Karpas-422 (cell line): Measurements from ENCODE around the gene RBM22. TPM values are rescaled to one million over a fixed set of nuclear protein-coding genes. Genes with fewer than 3 reads are reported as not detected.

Source experiments
- DNase-seq: peaks from one replicate; pipeline ENCODE4 v3.0.0-alpha.2; 2015
- H2AFZ ChIP-seq: fragments of 200-600 bp; sonication (generic); 2 replicates; pipeline ENCODE4 v1.6.1; 2014; ENCODE audit warnings: antibody characterized with exemption, low read length, mixed read lengths
- H3K27ac ChIP-seq: fragments of 200-600 bp; sonication (generic); 2 replicates; pipeline ENCODE4 v1.5.1; 2014; ENCODE audit warnings: mild to moderate bottlenecking, low read length, moderate library complexity
- H3K27me3 ChIP-seq: fragments of 200-600 bp; sonication (generic); 2 replicates; pipeline ENCODE4 v1.6.1; 2014; ENCODE audit warnings: low read length, mixed read lengths
- H3K36me3 ChIP-seq: fragments of 200-600 bp; sonication (generic); 2 replicates; pipeline ENCODE4 v1.6.1; 2014; ENCODE audit warnings: low read length, mixed read lengths; ENCODE audit not compliant: insufficient read depth
- H3K4me1 ChIP-seq: fragments of 200-600 bp; sonication (generic); 2 replicates; pipeline ENCODE4 v1.6.1; 2014; ENCODE audit warnings: mild to moderate bottlenecking, low read length, mixed read lengths
- H3K4me2 ChIP-seq: fragments of 200-600 bp; sonication (generic); 2 replicates; pipeline ENCODE4 v1.6.1; 2014; ENCODE audit warnings: low read length, low read depth, mild to moderate bottlenecking; ENCODE audit not compliant: poor library complexity, severe bottlenecking
- H3K4me3 ChIP-seq: fragments of 200-600 bp; sonication (generic); 2 replicates; pipeline ENCODE4 v1.5.1; 2014; ENCODE audit warnings: mild to moderate bottlenecking, antibody characterized with exemption, low read length, mixed read lengths
- H3K79me2 ChIP-seq: fragments of 200-600 bp; sonication (generic); 2 replicates; pipeline ENCODE4 v1.6.1; 2014; ENCODE audit warnings: mild to moderate bottlenecking, low read length, mixed read lengths
- H3K9ac ChIP-seq: fragments of 200-600 bp; sonication (generic); 2 replicates; pipeline ENCODE4 v1.6.0; 2014; ENCODE audit warnings: low read length
- H3K9me2 ChIP-seq: fragments of 200-600 bp; sonication (generic), shearing (Covaris generic); replicated peaks from 2 replicates; pipeline ENCODE4 v1.6.0; 2014; ENCODE audit warnings: mild to moderate bottlenecking, low read length, moderate library complexity; ENCODE audit not compliant: insufficient read depth
- H3K9me3 ChIP-seq: fragments of 300-700, 200-600 bp; sonication (generic); 2 replicates; pipeline ENCODE4 v1.6.1; 2014; ENCODE audit warnings: low read length, mixed read lengths
- H4K20me1 ChIP-seq: fragments of 200-600 bp; sonication (generic); 2 replicates; pipeline ENCODE4 v1.6.1; 2014; ENCODE audit warnings: mild to moderate bottlenecking, antibody characterized with exemption, low read length, low read depth; ENCODE audit not compliant: insufficient read depth
- total RNA-seq: library from RNA; depleted of rRNA; stranded (reverse); fragments of >200 nt; shearing (Covaris generic); gene quantifications from 2 replicates; pipeline ENCODE4 v1.2.3, GENCODE V29; 2014; ENCODE audit warnings: low replicate concordance

The RBM22 gene
- total RNA-seq, 1 experiment from 2014 or later, result 53.2 TPM

- no peak overlapping the region for H2AFZ ChIP-seq
- no peaks in the 10 kb centered on the region for H3K9me2 ChIP-seq
- no peaks in the 10 kb centered on the region for H3K79me2 ChIP-seq
- no peaks in the 10 kb centered on the region for H3K9me3 ChIP-seq
- no peaks in the 10 kb centered on the region for H4K20me1 ChIP-seq
- H3K4me1 ChIP-seq, result no peaks in the 10 kb centered on the region
- DNase-seq, result no peak
- H3K36me3 ChIP-seq, result peaks cover 53% of the 10 kb centered on the region; the same call in 1 of the 2 replicates
- no peaks in the 10 kb centered on the region for H3K27me3 ChIP-seq
- no peak overlapping the region for H3K4me3 ChIP-seq
- no peak overlapping the region for H3K9ac ChIP-seq
- H3K27ac ChIP-seq, result no peak overlapping the region
- no peak overlapping the region for H3K4me2 ChIP-seq
Observed at GRCh38 chr5:150692276-150692675, 8.6 kb downstream of the RBM22 start.

DNA sequence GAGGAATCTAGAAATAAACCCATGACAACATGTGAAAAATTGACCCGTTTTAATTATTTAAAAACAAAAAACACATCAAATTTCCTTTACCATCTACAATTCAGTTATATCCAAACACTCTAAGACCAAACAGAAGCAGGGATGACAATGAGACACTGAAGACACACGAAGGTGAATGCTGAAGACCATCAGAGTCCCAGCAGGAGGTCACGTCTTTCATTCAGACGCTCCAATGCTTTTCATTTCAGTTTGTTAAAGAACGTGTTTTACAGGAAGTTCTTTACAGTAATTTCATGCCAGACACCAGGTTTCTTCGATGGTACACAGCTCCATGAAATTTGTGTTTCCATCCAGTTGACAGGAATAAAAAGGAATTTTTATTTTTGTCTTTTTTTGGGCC, 10.1 kb downstream of the RBM22 start:
- no peak overlapping the region for H2AFZ ChIP-seq
- H3K27me3 ChIP-seq, result no peaks in the 10 kb centered on the region
- no peaks in the 10 kb centered on the region for H3K9me3 ChIP-seq
- no peaks in the 10 kb centered on the region for H3K4me1 ChIP-seq
- H3K36me3 ChIP-seq, result peaks cover 43% of the 10 kb centered on the region; the same call in 1 of the 2 replicates
- H3K9me2 ChIP-seq, result no peaks in the 10 kb centered on the region
- H4K20me1 ChIP-seq, result no peaks in the 10 kb centered on the region
- H3K9ac ChIP-seq, result no peak overlapping the region
- H3K4me2 ChIP-seq, result no peak overlapping the region
- no peak for DNase-seq
- H3K27ac ChIP-seq, result no peak overlapping the region
- H3K79me2 ChIP-seq, result no peaks in the 10 kb centered on the region
- H3K4me3 ChIP-seq, result no peak overlapping the region

DNA sequence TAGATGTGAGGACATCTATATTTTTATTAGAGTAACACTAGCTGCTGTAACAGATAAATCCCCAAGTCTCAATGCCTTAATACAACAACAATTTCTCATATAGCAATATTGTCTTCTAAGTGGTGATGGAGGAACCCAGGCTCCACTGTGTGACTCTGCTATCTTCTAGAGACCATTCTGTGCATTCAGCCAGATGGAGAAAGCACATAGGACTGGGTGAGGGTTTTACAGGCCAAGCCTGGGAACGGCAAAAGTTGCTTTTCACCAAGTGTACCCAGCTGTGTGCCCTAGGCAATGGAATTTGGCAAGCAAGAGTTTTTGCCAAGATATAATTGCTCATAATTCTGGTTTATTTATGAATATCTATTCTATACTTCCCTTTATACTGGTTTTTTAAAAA, 11.7 kb downstream of the RBM22 start:
- no peak for DNase-seq
- H3K36me3 ChIP-seq, result peaks cover 29% of the 10 kb centered on the region; the same call in 1 of the 2 replicates

DNA sequence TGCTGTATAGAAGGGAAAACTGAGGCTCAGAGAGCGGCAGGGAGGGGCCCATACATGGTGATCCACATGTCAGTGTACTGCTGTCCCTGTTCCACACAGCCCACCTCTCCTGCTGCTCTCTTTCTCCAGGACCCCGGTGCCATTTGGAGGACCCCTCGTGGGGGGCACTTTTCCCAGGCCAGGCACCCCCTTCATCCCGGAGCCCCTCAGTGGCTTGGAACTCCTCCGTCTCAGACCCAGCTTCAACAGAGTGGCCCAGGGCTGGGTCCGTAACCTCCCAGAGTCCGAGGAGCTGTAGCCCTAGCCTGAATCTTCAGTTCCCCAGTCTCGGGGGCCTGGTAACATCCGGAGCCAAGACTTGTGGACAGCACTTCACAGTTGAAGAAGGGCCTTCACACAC, 24.3 kb downstream of the RBM22 start:
- Histone ChIP-seq H3K9me3 (no peaks in the 10 kb centered on the region), H3K27me3 (no peaks in the 10 kb centered on the region), H2AFZ (no peak overlapping the region), H3K27ac (no peak overlapping the region), H3K4me3 (no peak overlapping the region), H3K9me2 (no peaks in the 10 kb centered on the region), H3K79me2 (no peaks in the 10 kb centered on the region), H4K20me1 (no peaks in the 10 kb centered on the region), H3K36me3 (no peaks in the 10 kb centered on the region), H3K4me2 (no peak overlapping the region), H3K4me1 (no peaks in the 10 kb centered on the region), H3K9ac (no peak overlapping the region)
- DNase-seq, result no peak

More for the DNA sequence above, 11.7 kb downstream of the RBM22 start:
- Histone ChIP-seq H2AFZ (no peak overlapping the region), H4K20me1 (no peaks in the 10 kb centered on the region), H3K4me1 (no peaks in the 10 kb centered on the region), H3K9me2 (no peaks in the 10 kb centered on the region), H3K4me2 (no peak overlapping the region), H3K9ac (no peak overlapping the region), H3K9me3 (no peaks in the 10 kb centered on the region), H3K4me3 (no peak overlapping the region), H3K27me3 (no peaks in the 10 kb centered on the region), H3K79me2 (no peaks in the 10 kb centered on the region), H3K27ac (no peak overlapping the region)

- Histone ChIP-seq H3K4me1 (no peaks in the 10 kb centered on the region), H3K9me3 (no peaks in the 10 kb centered on the region), H4K20me1 (no peaks in the 10 kb centered on the region), H3K79me2 (no peaks in the 10 kb centered on the region), H2AFZ (no peak overlapping the region), H3K4me3 (no peak overlapping the region), H3K4me2 (no peak overlapping the region), H3K27ac (no peak overlapping the region), H3K9ac (no peak overlapping the region), H3K9me2 (no peaks in the 10 kb centered on the region), H3K36me3 (no peaks in the 10 kb centered on the region), H3K27me3 (no peaks in the 10 kb centered on the region)
- no peak for DNase-seq
Observed at GRCh38 chr5:150675069-150675468, 25.8 kb downstream of the RBM22 start.

DNA sequence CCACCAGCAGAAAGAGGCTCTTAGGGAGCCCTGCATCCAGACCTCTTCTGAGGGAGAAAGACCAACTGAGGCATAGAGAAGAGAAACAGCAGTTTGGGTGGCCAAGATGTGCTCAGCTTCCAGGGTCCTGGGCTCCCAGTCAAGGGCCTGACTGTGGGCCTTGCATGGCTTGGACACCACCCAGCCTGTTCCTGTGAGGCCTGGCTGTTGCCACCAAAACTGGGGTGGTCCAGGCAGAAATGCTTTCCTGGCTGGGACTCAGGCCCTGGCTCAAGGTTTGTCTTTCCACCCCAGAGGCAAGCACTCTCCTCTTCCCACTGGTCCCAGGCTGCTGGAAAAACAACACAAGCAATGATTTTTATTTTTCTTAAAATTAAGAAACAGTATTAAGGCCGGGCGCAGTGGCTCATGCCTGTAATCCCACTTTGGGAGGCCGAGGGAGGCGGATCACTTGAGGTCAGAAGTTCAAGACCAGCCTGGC, 26.5 kb downstream of the RBM22 start:
- H3K9me3 ChIP-seq, result no peaks in the 10 kb centered on the region
- no peaks in the 10 kb centered on the region for H3K27me3 ChIP-seq
- H3K4me1 ChIP-seq, result no peaks in the 10 kb centered on the region
- H4K20me1 ChIP-seq, result no peaks in the 10 kb centered on the region
- DNase-seq, result no peak
- H2AFZ ChIP-seq, result no peak overlapping the region
- no peak overlapping the region for H3K4me2 ChIP-seq
- H3K27ac ChIP-seq, result no peak overlapping the region
- no peak overlapping the region for H3K4me3 ChIP-seq
- H3K9me2 ChIP-seq, result no peaks in the 10 kb centered on the region
- no peak overlapping the region for H3K9ac ChIP-seq
- no peaks in the 10 kb centered on the region for H3K36me3 ChIP-seq
- no peaks in the 10 kb centered on the region for H3K79me2 ChIP-seq

GRCh38 chr5:150672884-150673275, 28.0 kb downstream of the RBM22 start:
- H3K4me3 ChIP-seq, result no peak overlapping the region
- no peak for DNase-seq
- no peaks in the 10 kb centered on the region for H3K4me1 ChIP-seq
- H4K20me1 ChIP-seq, result no peaks in the 10 kb centered on the region
- H3K4me2 ChIP-seq, result no peak overlapping the region
- no peaks in the 10 kb centered on the region for H3K79me2 ChIP-seq
- no peak overlapping the region for H3K27ac ChIP-seq
- H3K27me3 ChIP-seq, result no peaks in the 10 kb centered on the region
- H3K36me3 ChIP-seq, result no peaks in the 10 kb centered on the region
- H2AFZ ChIP-seq, result no peak overlapping the region
- no peaks in the 10 kb centered on the region for H3K9me3 ChIP-seq
- no peaks in the 10 kb centered on the region for H3K9me2 ChIP-seq
- H3K9ac ChIP-seq, result no peak overlapping the region

- H3K4me2 ChIP-seq, result no peak overlapping the region
- no peaks in the 10 kb centered on the region for H3K79me2 ChIP-seq
- H3K36me3 ChIP-seq, result no peaks in the 10 kb centered on the region
- no peak overlapping the region for H3K9ac ChIP-seq
- no peak overlapping the region for H3K4me3 ChIP-seq
- no peaks in the 10 kb centered on the region for H4K20me1 ChIP-seq
- no peaks in the 10 kb centered on the region for H3K4me1 ChIP-seq
- H3K27ac ChIP-seq, result no peak overlapping the region
- no peak overlapping the region for H2AFZ ChIP-seq
- no peaks in the 10 kb centered on the region for H3K9me2 ChIP-seq
- DNase-seq, result no peak
- no peaks in the 10 kb centered on the region for H3K9me3 ChIP-seq
- H3K27me3 ChIP-seq, result no peaks in the 10 kb centered on the region
Observed at GRCh38 chr5:150672237-150672883, 28.5 kb downstream of the RBM22 start.
